HuH-7.5 (cell line): Measurements from ENCODE around the gene SRPK1.
"Not testable (repeated sequence)": the region's sequence is repeated elsewhere in the genome, so short reads cannot be mapped to it uniquely, and the experiment has no call there.

ENCODE experiments used
- DNase-seq: peaks from one replicate; pipeline ENCODE4 v3.0.0; 2011; ENCODE audit warnings: low spot score

SRPK1 gene

GRCh38 chr6:35920793-35921732 lies at the start of gene SRPK1:
Gene SRPK1, minus strand, starts transcription at chr6:35921098. Its CDS starts 42 bp downstream, at chr6:35921056.
- DNase-seq = peak; percentile 81

GRCh38 chr6:35970181-35970580 lies 49.3 kb upstream of the SRPK1 start:
- DNase-seq = no peak

DNA sequence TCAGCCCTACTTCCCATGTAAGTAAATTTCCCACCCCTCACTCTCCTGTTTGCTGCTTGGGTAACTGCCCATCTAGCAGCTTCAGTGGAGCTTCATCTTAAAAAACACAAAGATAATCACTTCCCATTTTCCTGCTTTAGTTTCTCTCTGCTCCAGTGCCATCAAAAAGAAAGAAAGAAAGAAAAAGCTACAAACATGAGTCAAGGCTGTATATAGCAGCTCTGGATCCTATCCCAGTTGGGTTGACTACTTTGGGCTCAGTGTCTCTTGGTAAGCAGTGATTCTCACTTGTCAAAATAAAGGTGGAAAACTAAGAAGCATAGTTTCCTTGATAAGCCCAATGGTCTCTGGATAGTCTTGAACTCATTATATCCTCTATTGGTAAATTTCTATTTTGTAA lies 48.7 kb upstream of the SRPK1 start:
- no peak for DNase-seq

DNA sequence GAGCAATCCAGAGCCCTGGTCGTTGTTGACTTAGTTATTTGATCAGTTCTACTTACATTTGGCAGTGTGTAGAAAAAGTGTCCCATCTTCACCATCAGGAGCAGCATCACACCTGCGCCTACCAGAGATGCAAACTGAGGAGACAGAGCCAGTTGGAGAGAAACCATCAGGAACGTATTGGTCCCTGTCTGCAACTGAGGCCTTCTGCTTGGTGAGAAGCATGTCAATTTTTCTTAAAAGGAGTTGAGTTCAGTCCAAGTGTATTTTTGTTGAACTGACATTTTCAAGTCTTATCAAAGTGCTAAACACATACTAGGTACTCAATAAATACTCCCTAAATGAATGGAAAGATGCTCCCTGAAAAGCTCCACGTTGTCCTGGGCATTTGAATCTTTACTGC lies 47.9 kb upstream of the SRPK1 start:
- DNase-seq = no peak

GRCh38 chr6:35967076-35967774 lies 46.3 kb upstream of the SRPK1 start:
- DNase-seq = no peak

GRCh38 chr6:35962779-35963560 lies 42.1 kb upstream of the SRPK1 start:
- DNase-seq = no peak

DNA sequence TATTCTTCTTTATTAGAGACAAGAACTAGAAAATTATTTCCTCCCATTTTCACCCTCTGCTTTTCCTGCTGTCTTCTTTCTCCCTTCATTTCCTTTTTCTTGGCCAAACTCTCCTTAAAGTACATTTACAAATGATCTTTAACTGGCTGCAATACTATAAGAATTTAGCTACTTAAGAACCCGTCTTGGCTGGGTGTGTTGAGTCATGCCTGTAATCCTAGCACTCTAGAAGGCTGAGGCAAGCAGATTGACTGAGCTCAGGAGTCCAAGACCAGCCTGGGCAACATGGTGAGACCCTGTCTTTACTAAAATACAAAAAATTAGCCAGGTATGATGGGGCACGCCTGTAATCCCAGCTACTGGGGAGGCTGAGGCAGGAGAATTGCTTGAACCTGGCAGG lies 39.3 kb upstream of the SRPK1 start:
- DNase-seq = no peak

- DNase-seq = no peak
Observed at GRCh38 chr6:35955970-35956369, 35.1 kb upstream of the SRPK1 start.

GRCh38 chr6:35955521-35955920 lies 34.6 kb upstream of the SRPK1 start:
- DNase-seq = no peak

- no peak for DNase-seq
Observed at GRCh38 chr6:35955071-35955470, 34.2 kb upstream of the SRPK1 start.

GRCh38 chr6:35954333-35954732 lies 33.4 kb upstream of the SRPK1 start:
- DNase-seq = no peak

- no peak for DNase-seq
Observed at GRCh38 chr6:35948725-35949124, 27.8 kb upstream of the SRPK1 start.

DNA sequence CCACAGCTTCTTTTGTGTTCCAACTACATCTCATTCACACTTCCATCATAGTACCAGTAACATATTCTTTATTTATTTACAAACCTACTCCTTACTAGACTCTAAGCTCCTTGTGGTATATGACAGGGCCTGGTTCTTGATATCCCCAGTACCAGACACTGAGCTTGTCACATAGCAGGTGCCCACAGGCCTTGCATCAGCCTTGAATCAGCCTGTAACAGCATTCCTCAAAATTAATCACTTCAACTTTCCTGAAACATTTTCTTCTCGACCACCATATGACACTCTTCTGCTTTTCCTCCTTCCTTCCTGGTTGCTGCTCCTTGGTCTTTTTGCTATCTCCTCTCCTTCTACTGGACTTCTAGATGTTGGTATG lies 24.7 kb upstream of the SRPK1 start:
- no peak for DNase-seq

- no peak for DNase-seq
Observed at GRCh38 chr6:35943390-35943789, 22.5 kb upstream of the SRPK1 start.

GRCh38 chr6:35942355-35942754 lies 21.5 kb upstream of the SRPK1 start:
- no peak for DNase-seq

- not testable (repeated sequence) for DNase-seq
Observed at GRCh38 chr6:35941170-35941569, 20.3 kb upstream of the SRPK1 start.

- DNase-seq = not testable (repeated sequence)
Observed at GRCh38 chr6:35940014-35940413, 19.1 kb upstream of the SRPK1 start.

DNA sequence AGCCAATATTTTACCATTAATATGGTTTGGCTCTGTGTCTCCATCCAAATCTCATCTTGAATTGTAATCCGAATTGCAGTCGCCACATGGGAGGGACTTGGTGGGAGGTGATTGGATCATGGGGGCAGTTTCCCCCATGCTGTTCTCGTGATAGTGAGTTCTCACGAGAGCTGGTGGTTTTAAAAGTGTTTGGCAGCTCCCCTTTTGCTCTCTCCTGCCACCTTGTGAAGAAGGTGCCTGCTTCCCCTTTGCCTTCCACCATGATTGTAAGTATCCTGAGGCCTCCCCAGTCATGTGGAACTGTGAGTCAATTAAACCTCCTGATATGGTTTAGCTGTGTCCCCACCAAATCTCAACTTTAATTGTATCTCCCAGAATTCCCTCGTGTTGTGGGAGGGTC lies 18.4 kb upstream of the SRPK1 start:
- not testable (repeated sequence) for DNase-seq

DNA sequence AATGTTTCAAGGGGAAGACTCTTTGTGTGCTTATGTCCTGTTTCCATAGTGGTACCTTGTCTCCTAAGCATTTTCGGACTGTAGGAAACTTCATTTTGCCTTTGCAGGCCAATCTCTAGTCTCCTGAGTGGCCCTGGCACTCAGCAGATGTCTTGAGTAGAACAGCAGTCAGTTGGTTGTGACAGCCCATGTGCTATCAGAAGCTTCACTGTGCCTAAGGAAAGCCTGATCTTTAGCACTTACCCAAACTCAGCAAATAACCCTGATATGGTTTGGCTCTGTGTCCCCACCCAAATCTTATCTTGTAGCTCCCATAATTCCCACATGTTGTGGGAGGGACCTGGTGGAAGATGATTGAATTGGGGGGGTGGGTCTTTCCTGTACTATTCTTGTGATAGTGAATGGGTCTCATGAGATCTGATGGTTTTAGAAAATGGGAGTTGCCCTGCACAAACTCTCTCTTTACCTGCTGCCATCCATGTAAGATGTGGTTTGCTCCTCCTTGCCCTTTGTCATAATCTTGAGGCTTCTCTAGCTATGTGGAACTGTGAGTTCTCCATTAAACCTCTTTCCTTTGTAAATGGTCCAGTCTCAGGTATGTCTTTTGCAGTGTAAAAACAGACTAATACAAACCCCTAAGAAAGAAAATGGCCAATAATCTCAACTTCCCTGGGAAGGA lies 15.9 kb upstream of the SRPK1 start:
- DNase-seq = no peak

- DNase-seq = no peak
Observed at GRCh38 chr6:35935469-35935868, 14.6 kb upstream of the SRPK1 start.

GRCh38 chr6:35933844-35934243 lies 12.9 kb upstream of the SRPK1 start:
- no peak for DNase-seq

DNA sequence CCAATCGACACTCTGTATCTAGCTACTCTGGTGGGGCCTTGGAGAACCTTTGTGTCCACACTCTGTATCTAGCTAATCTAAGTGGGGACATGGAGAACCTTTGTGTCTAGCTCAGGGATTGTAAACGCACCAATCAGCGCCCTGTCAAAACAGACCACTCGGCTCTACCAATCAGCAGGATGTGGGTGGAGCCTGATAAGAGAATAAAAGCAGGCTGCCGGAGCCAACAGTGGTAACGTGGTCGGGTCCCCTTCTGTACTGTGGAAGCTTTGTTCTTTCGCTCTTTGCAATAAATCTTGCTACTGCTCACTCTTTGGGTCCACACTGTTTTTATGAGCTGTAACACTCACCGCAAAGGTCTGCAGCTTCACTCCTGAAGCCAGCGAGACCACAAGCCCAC lies 11.0 kb upstream of the SRPK1 start:
- not testable (repeated sequence) for DNase-seq
